Dedifferentiated amniotic fluid mesenchymal stem cell (primary cell): ENCODE measurements around the gene CASP3.
"Not testable (repeated sequence)": the region's sequence is repeated elsewhere in the genome, so short reads cannot be mapped to it uniquely, and the experiment has no call there.

Source experiments
- DNase-seq: peaks from one replicate; pipeline ENCODE4 v3.0.0-alpha.2; 2016; ENCODE audit errors: extremely low spot score

The CASP3 gene

GRCh38 chr4:184636144-184636543 lies 13.1 kb downstream of the CASP3 start:
- no peak for DNase-seq

GRCh38 chr4:184635381-184635780 lies 13.9 kb downstream of the CASP3 start:
- no peak for DNase-seq

GRCh38 chr4:184632842-184633241 lies 16.4 kb downstream of the CASP3 start:
- no peak for DNase-seq

- DNase-seq: no peak
These were observed 21.1 kb downstream of the CASP3 start for GRCh38 chr4:184628103-184628502.

GRCh38 chr4:184625783-184626596 lies 23.3 kb downstream of the CASP3 start:
- DNase-seq: not testable (repeated sequence)

- no peak for DNase-seq
These were observed 24.2 kb downstream of the CASP3 start for GRCh38 chr4:184624972-184625554.

- DNase-seq: not testable (repeated sequence)
These were observed 24.7 kb downstream of the CASP3 start for GRCh38 chr4:184624504-184624903.

- no peak for DNase-seq
These were observed 27.7 kb downstream of the CASP3 start for GRCh38 chr4:184621518-184621917.

GRCh38 chr4:184620212-184620867 lies 28.9 kb downstream of the CASP3 start:
- peak; percentile 1 for DNase-seq

- peak; percentile 6 for DNase-seq
These were observed 31.5 kb downstream of the CASP3 start for GRCh38 chr4:184617600-184618196.

- DNase-seq: peak; percentile 11
These were observed 32.4 kb downstream of the CASP3 start for GRCh38 chr4:184616633-184617551.

GRCh38 chr4:184616168-184616567 lies 33.1 kb downstream of the CASP3 start:
- not testable (repeated sequence) for DNase-seq

- no peak for DNase-seq
These were observed 34.7 kb downstream of the CASP3 start for GRCh38 chr4:184614509-184614908.

GRCh38 chr4:184613405-184613804 lies 35.8 kb downstream of the CASP3 start:
- DNase-seq: no peak

GRCh38 chr4:184612074-184612473 lies 37.2 kb downstream of the CASP3 start:
- no peak for DNase-seq

GRCh38 chr4:184607429-184607828 lies 41.8 kb downstream of the CASP3 start:
- not testable (repeated sequence) for DNase-seq

- not testable (repeated sequence) for DNase-seq
These were observed 46.4 kb downstream of the CASP3 start for GRCh38 chr4:184602857-184603256.

GRCh38 chr4:184600982-184601381 lies 48.3 kb downstream of the CASP3 start:
- not testable (repeated sequence) for DNase-seq

GRCh38 chr4:184599492-184600135 lies 49.6 kb downstream of the CASP3 start:
- DNase-seq: peak; percentile 24

- no peak for DNase-seq
These were observed 50.3 kb downstream of the CASP3 start for GRCh38 chr4:184598753-184599491.
